Measurements from ENCODE around the gene CASP3. TPM values are rescaled to one million over a fixed set of nuclear protein-coding genes. Genes with fewer than 3 reads are reported as not detected.

CASP3 gene
- total RNA-seq, 2 experiments from 2014 or later = 25.8 to 44.7 TPM

- no peak overlapping the region for H3K27ac ChIP-seq (ENCODE audit: low read depth, low read length, poor library complexity, severe bottlenecking)
- H3K79me2 ChIP-seq (ENCODE audit: insufficient read depth, low read depth, low read length) = no peaks in the 10 kb centered on the region
- no peak overlapping the region for H3K4me2 ChIP-seq (ENCODE audit: low read length)
- H3K4me3 ChIP-seq (ENCODE audit: low read depth, low read length, poor library complexity, severe bottlenecking) = no peak overlapping the region
- BruUV-seq (replicated peaks) = no TSS peak
- POLR2A ChIA-PET = interaction anchor here (0.5 to 0.8 kb wide), 2 partner anchors 11 to 94 kb away, joined by 3 read pairs; no protein-coding TSS in a partner anchor
- no peaks in the 10 kb centered on the region for H3K4me1 ChIP-seq (ENCODE audit: insufficient read depth, low read length, poor library complexity, severe bottlenecking)
- H3K36me3 ChIP-seq (ENCODE audit: insufficient read depth, low read length) = no peaks in the 10 kb centered on the region
- intact Hi-C loops (cut with micrococcal nuclease; ENCODE audit: unreplicated experiment) = no loop called here
- TF ChIP-seq EZH2phosphoT487 (IDR thresholded peaks at IDR 0.05; ENCODE audit: borderline replicate concordance, low read depth, low read length) (no peak), CTCF (conservative IDR thresholded peaks at IDR 0.05; ENCODE audit: low read length) (no peak)
- no peaks in the 10 kb centered on the region for H4K20me1 ChIP-seq (ENCODE audit: insufficient read depth, low read length)
- no peaks in the 10 kb centered on the region for H3K9me3 ChIP-seq (ENCODE audit: low read length)
- no peak overlapping the region for H2AFZ ChIP-seq (ENCODE audit: low read length)
- CTCF ChIA-PET (ENCODE audit: unreplicated experiment) = no interaction called here
- no peak for DNase-seq (ENCODE audit: low spot score)
- no peaks in the 10 kb centered on the region for H3K9me2 ChIP-seq (ENCODE audit: insufficient read depth, low read length)
These were observed 52.5 kb downstream of the CASP3 start for GRCh38 chr4:184596617-184597185.

GRCh38 chr4:184596044-184596616 is 53.1 kb downstream of the CASP3 start:
- intact Hi-C loops (cut with micrococcal nuclease; ENCODE audit: unreplicated experiment) = no loop called here
- Histone ChIP-seq H3K4me1 (ENCODE audit: insufficient read depth, low read length, poor library complexity, severe bottlenecking) (no peaks in the 10 kb centered on the region), H3K79me2 (ENCODE audit: insufficient read depth, low read depth, low read length) (no peaks in the 10 kb centered on the region), H3K27ac (ENCODE audit: low read depth, low read length, poor library complexity, severe bottlenecking) (no peak overlapping the region), H3K9me3 (ENCODE audit: low read length) (no peaks in the 10 kb centered on the region), H4K20me1 (ENCODE audit: insufficient read depth, low read length) (no peaks in the 10 kb centered on the region), H2AFZ (ENCODE audit: low read length) (no peak overlapping the region), H3K4me3 (ENCODE audit: low read depth, low read length, poor library complexity, severe bottlenecking) (no peak overlapping the region), H3K4me2 (ENCODE audit: low read length) (no peak overlapping the region), H3K36me3 (ENCODE audit: insufficient read depth, low read length) (no peaks in the 10 kb centered on the region), H3K9me2 (ENCODE audit: insufficient read depth, low read length) (no peaks in the 10 kb centered on the region)
- BruUV-seq (replicated peaks) = no TSS peak
- CTCF ChIA-PET (ENCODE audit: unreplicated experiment) = no interaction called here
- no peak for DNase-seq (ENCODE audit: low spot score)
- POLR2A ChIA-PET = interaction anchor here (0.5 to 1.4 kb wide), 2 partner anchors 9 to 95 kb away, joined by 3 to 4 read pairs; no protein-coding TSS in a partner anchor
- TF ChIP-seq EZH2phosphoT487 (IDR thresholded peaks at IDR 0.05; ENCODE audit: borderline replicate concordance, low read depth, low read length) (no peak), CTCF (conservative IDR thresholded peaks at IDR 0.05; ENCODE audit: low read length) (no peak)

- Histone ChIP-seq H3K4me3 (ENCODE audit: low read depth, low read length, poor library complexity, severe bottlenecking) (no peak overlapping the region), H4K20me1 (ENCODE audit: insufficient read depth, low read length) (no peaks in the 10 kb centered on the region), H3K9me3 (ENCODE audit: low read length) (no peaks in the 10 kb centered on the region), H3K9me2 (ENCODE audit: insufficient read depth, low read length) (no peaks in the 10 kb centered on the region), H3K4me2 (ENCODE audit: low read length) (no peak overlapping the region), H3K79me2 (ENCODE audit: insufficient read depth, low read depth, low read length) (no peaks in the 10 kb centered on the region), H3K27ac (ENCODE audit: low read depth, low read length, poor library complexity, severe bottlenecking) (no peak overlapping the region), H2AFZ (ENCODE audit: low read length) (no peak overlapping the region), H3K4me1 (ENCODE audit: insufficient read depth, low read length, poor library complexity, severe bottlenecking) (no peaks in the 10 kb centered on the region), H3K36me3 (ENCODE audit: insufficient read depth, low read length) (no peaks in the 10 kb centered on the region)
- BruUV-seq (replicated peaks) = no TSS peak
- ChIA-PET CTCF (ENCODE audit: unreplicated experiment) (no interaction called here), POLR2A (interaction anchor here (0.8 to 1.4 kb wide), 3 partner anchors 9 to 1433 kb away, joined by 3 to 4 read pairs (median 3); no protein-coding TSS in a partner anchor)
- DNase-seq (ENCODE audit: low spot score) = no peak
- no peak for TF ChIP-seq EZH2phosphoT487 (IDR thresholded peaks at IDR 0.05; ENCODE audit: borderline replicate concordance, low read depth, low read length)
- no peak for TF ChIP-seq CTCF (conservative IDR thresholded peaks at IDR 0.05; ENCODE audit: low read length)
- intact Hi-C loops (cut with micrococcal nuclease; ENCODE audit: unreplicated experiment) = no loop called here
These were observed 53.8 kb downstream of the CASP3 start for GRCh38 chr4:184595430-184595829.
